Small intestine (tissue), 7 donors: Measurements from ENCODE around the gene GABARAP. TPM values are rescaled to one million over a fixed set of nuclear protein-coding genes. Genes with fewer than 3 reads are reported as not detected.
A peak's percentile ranks its signal among the peaks of the same experiment; 100 is the strongest.

Experiments used
- DNase-seq, 2 donors: peaks; one replicate each; pipeline versions ENCODE4 v3.0.0 to v3.0.0-alpha.2; 2013
- FAIRE-seq: peaks from 2 replicates; lab custom pipeline; 2012; peaks lifted over from hg19 to GRCh38; lab: Jason Lieb, UNC
- H3K27ac ChIP-seq, 3 donors: one replicate each; pipeline ENCODE4 v1.5.1; 2013; ENCODE audit warnings: low read length in 2 of 3, mild to moderate bottlenecking in 2 of 3, control low read depth in 1 of 3, inconsistent platforms in 1 of 3, low read depth in 1 of 3, moderate library complexity in 1 of 3
- H3K27me3 ChIP-seq, 3 donors: one replicate each; pipeline ENCODE4 v1.6.1; 2013; ENCODE audit warnings: low read length in 3 of 3, inconsistent platforms in 1 of 3; ENCODE audit not compliant: control insufficient read depth in 3 of 3, insufficient read depth in 3 of 3
- H3K36me3 ChIP-seq, 3 donors: one replicate each; pipeline ENCODE4 v1.6.1; 2013; ENCODE audit warnings: low read length in 3 of 3, inconsistent platforms in 1 of 3, low read depth in 1 of 3, mild to moderate bottlenecking in 1 of 3, moderate library complexity in 1 of 3; ENCODE audit not compliant: control insufficient read depth in 3 of 3, insufficient read depth in 2 of 3
- H3K4me1 ChIP-seq, 3 donors: one replicate each; pipeline ENCODE4 v1.6.1; 2013; ENCODE audit warnings: low read length in 2 of 3, inconsistent platforms in 1 of 3, low read depth in 1 of 3, mild to moderate bottlenecking in 1 of 3, moderate library complexity in 1 of 3; ENCODE audit not compliant: control insufficient read depth in 3 of 3, insufficient read depth in 2 of 3
- H3K4me3 ChIP-seq, 3 donors: one replicate each; pipeline ENCODE4 v1.5.1; 2013; ENCODE audit warnings: low read length in 3 of 3, control low read depth in 1 of 3, inconsistent platforms in 1 of 3, low read depth in 1 of 3, mild to moderate bottlenecking in 1 of 3, moderate library complexity in 1 of 3
- H3K9me3 ChIP-seq, 2 donors: one replicate each; pipeline ENCODE4 v1.6.1; 2013; ENCODE audit warnings: low read depth in 1 of 2, low read length in 1 of 2; ENCODE audit not compliant: control insufficient read depth in 2 of 2, insufficient read depth in 1 of 2
- WGBS, 3 donors: extraction: QIAGEN DNeasy Blood & Tissue Kit; methylation state at CpG; one replicate each; pipeline ENCODE4 v1.1.7; 2013; 5-methylcytosine and 5-hydroxymethylcytosine counted together
- polyA plus RNA-seq, 4 donors: library from polyadenylated mRNA; stranded (reverse) in 3 of 4; unstranded in 1 of 4; fragments of 200-250 nt in 3 of 4; fragments of 120-200 nt in 1 of 4; gene quantifications; one replicate each; pipeline versions ENCODE4 v1.2.1 to v1.2.3, GENCODE V29; 2013
- donor health status: healthy with polysubstance abuse.
- donor health status: control.
- donor health status: control.
- donor health status: Bipolar disorder and iron deficiency.
- donor health status: healthy.

GABARAP gene
- polyA plus RNA-seq, 4 donors: 541 to 1,100 (median 797) TPM

GRCh38 chr17:7283471-7284216 is 41.4 kb upstream of the GABARAP start:
- Histone ChIP-seq H3K4me1 (peaks cover 0 to 30% (median 0%) of the 10 kb centered on the region in 3 donors), H3K27ac (no peak overlapping the region), H3K4me3 (no peak overlapping the region), H3K27me3 (peaks cover 0 to 17% (median 2%) of the 10 kb centered on the region in 3 donors), H3K9me3 (no peaks in the 10 kb centered on the region), H3K36me3 (no peaks in the 10 kb centered on the region)
- DNase-seq (no peak), FAIRE-seq (no peak)
- WGBS, 3 donors: 85 to 87% (median 86%) methylated on average over 18 of the region's 18 CpGs

- FAIRE-seq (no peak), DNase-seq (no peak)
- 53 to 56% (median 55%) methylated on average over 6 of the region's 6 CpGs for WGBS, 3 donors
- Histone ChIP-seq H3K4me1 (peaks cover 0 to 30% (median 0%) of the 10 kb centered on the region in 3 donors), H3K36me3 (no peaks in the 10 kb centered on the region), H3K4me3 (no peak overlapping the region), H3K27ac (no peak overlapping the region), H3K27me3 (peaks cover 0 to 17% (median 2%) of the 10 kb centered on the region in 3 donors), H3K9me3 (no peaks in the 10 kb centered on the region)
These were observed 40.6 kb upstream of the GABARAP start for GRCh38 chr17:7282752-7283321.

GRCh38 chr17:7281953-7282751 is 39.9 kb upstream of the GABARAP start:
- Histone ChIP-seq H3K9me3 (no peaks in the 10 kb centered on the region), H3K27ac (peak overlapping the region in 1 of 3 donors; percentile 22), H3K27me3 (peaks cover 0 to 17% (median 0%) of the 10 kb centered on the region in 3 donors), H3K4me1 (peaks cover 0 to 30% (median 0%) of the 10 kb centered on the region in 3 donors), H3K4me3 (peak overlapping the region in 2 of 3 donors; percentile 44 to 48), H3K36me3 (no peaks in the 10 kb centered on the region)
- 4 to 7% (median 6%) methylated on average over 35 to 43 of the region's 43 CpGs for WGBS, 3 donors
- DNase-seq: peak in 1 of 2 donors; percentile 37
- no peak for FAIRE-seq

- FAIRE-seq: no peak
- Histone ChIP-seq H3K9me3 (no peaks in the 10 kb centered on the region), H3K27me3 (peaks cover 0 to 17% (median 0%) of the 10 kb centered on the region in 3 donors), H3K4me1 (peaks cover 0 to 30% (median 0%) of the 10 kb centered on the region in 3 donors), H3K36me3 (no peaks in the 10 kb centered on the region), H3K4me3 (peak within 1 kb of the TSS in 2 of 3 donors; percentile 44 to 48), H3K27ac (peak within 1 kb of the TSS in 2 of 3 donors; percentile 6 to 82)
- peak; percentile 94 to 97 for DNase-seq
- WGBS, 3 donors: 0 to 1% (median 0%) methylated on average over 50 to 71 of the region's 71 CpGs
These were observed 39.1 kb upstream of the GABARAP start, which contains the start of gene SLC2A4 for GRCh38 chr17:7281074-7281952. TSS of gene SLC2A4 (plus strand) at chr17:7281718. CDS start at chr17:7281935, 217 bp downstream.

- no peaks in the 10 kb centered on the region for H3K36me3 ChIP-seq
- H3K27ac ChIP-seq: peak overlapping the region; percentile 6 to 82 (median 76)
- no peak for FAIRE-seq
- peak; percentile 81 to 92 for DNase-seq
- WGBS, 3 donors: 0 to 1% (median 1%) methylated on average over 27 to 29 of the region's 29 CpGs
- peaks cover 0 to 17% (median 0%) of the 10 kb centered on the region in 3 donors for H3K27me3 ChIP-seq
- no peaks in the 10 kb centered on the region for H3K9me3 ChIP-seq
- peak overlapping the region in 2 of 3 donors; percentile 44 to 48 for H3K4me3 ChIP-seq
- peaks cover 0 to 30% (median 0%) of the 10 kb centered on the region in 3 donors for H3K4me1 ChIP-seq
These were observed 38.3 kb upstream of the GABARAP start for GRCh38 chr17:7280519-7281073.

GRCh38 chr17:7279448-7279847 is 37.2 kb upstream of the GABARAP start:
- Histone ChIP-seq H3K4me3 (no peak overlapping the region), H3K27me3 (peaks cover 0 to 17% (median 0%) of the 10 kb centered on the region in 3 donors), H3K36me3 (no peaks in the 10 kb centered on the region), H3K9me3 (no peaks in the 10 kb centered on the region), H3K27ac (peak overlapping the region; percentile 44 to 82 (median 76)), H3K4me1 (peaks cover 0 to 30% (median 0%) of the 10 kb centered on the region in 3 donors)
- WGBS, 3 donors: 15 to 64% (median 37%) methylated on average over 8 of the region's 8 CpGs
- DNase-seq (peak; percentile 73 to 91), FAIRE-seq (no peak)

GRCh38 chr17:7266784-7267183 is 24.5 kb upstream of the GABARAP start:
- WGBS, 3 donors: 16 to 51% (median 36%) methylated on average over 1 of the region's 1 CpG
- H3K27ac ChIP-seq: no peak overlapping the region
- no peak overlapping the region for H3K4me3 ChIP-seq
- peaks cover 0 to 2% (median 0%) of the 10 kb centered on the region in 3 donors for H3K36me3 ChIP-seq
- H3K4me1 ChIP-seq: peaks cover 0 to 18% (median 0%) of the 10 kb centered on the region in 3 donors
- no peak for DNase-seq
- peaks cover 0 to 4% (median 0%) of the 10 kb centered on the region in 3 donors for H3K27me3 ChIP-seq
- H3K9me3 ChIP-seq: no peaks in the 10 kb centered on the region
- FAIRE-seq: no peak
